PFSK-1 (cell line): Measurements from ENCODE around the gene AMBRA1.

Source experiments
- FOXP2 ChIP-seq: optimal IDR thresholded peaks from 2 replicates; pipeline ENCODE3; 2011; ENCODE audit warnings: borderline replicate concordance, control low read depth, inconsistent platforms; ENCODE audit not compliant: insufficient read depth; ENCODE audit errors: extremely low read length, extremely low read depth
- POLR2AphosphoS5 ChIP-seq: IDR thresholded peaks from 2 replicates; pipeline ENCODE4 v1.6.1; 2012; ENCODE audit warnings: low read depth, mild to moderate bottlenecking, control low read depth, low read length, moderate library complexity
- REST ChIP-seq, 2 experiments: IDR thresholded peaks; 2 replicates each; pipeline versions ENCODE4 v1.6.1 to v1.8.0; 2011 to 2012; ENCODE audit warnings: low read depth in 2 of 2, low read length in 2 of 2, control low read depth in 1 of 2, inconsistent platforms in 1 of 2, mild to moderate bottlenecking in 1 of 2, moderate library complexity in 1 of 2; ENCODE audit not compliant: insufficient read depth in 1 of 2
- SIN3A ChIP-seq: IDR thresholded peaks from 2 replicates; pipeline ENCODE4 v1.6.1; 2012; ENCODE audit warnings: mild to moderate bottlenecking, low read length, moderate library complexity, borderline replicate concordance; ENCODE audit not compliant: insufficient read depth
- TAF1 ChIP-seq: IDR thresholded peaks from 2 replicates; pipeline ENCODE4 v1.6.1; 2012; ENCODE audit warnings: low read length, control low read depth, borderline replicate concordance; ENCODE audit not compliant: insufficient read depth

The AMBRA1 gene

GRCh38 chr11:46514370-46514769, 79.5 kb downstream of the AMBRA1 start:
- TF ChIP-seq TAF1 (no peak), POLR2AphosphoS5 (no peak), REST (IDR thresholded peaks at IDR 0.05; ENCODE audit: insufficient read depth in 1 of 2, low read depth in 2 of 2, low read length in 2 of 2) (no peak), FOXP2 (no peak), SIN3A (no peak)

DNA sequence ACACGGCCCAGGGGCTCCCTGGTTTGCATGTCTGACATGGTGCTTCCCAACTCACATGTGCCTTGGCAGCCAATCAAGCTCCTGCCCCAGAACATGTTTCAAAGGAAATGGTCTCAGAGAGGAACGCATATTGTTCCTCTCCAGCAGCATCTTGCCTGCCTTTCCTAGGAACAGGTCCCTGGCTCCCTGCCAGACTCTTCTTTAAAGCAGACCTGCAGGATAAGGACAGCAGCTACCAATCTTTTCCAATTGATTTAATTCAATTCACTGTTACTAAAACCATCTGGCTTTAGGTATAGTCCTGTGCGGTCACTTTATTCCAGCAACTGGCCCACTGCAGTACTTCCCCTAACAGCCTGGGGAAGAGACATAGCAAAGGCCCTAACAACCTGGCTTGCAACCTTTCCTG, 79.9 kb downstream of the AMBRA1 start:
- TF ChIP-seq FOXP2 (no peak), TAF1 (no peak), POLR2AphosphoS5 (no peak), REST (IDR thresholded peaks at IDR 0.05; ENCODE audit: insufficient read depth in 1 of 2, low read depth in 2 of 2, low read length in 2 of 2) (no peak), SIN3A (no peak)

DNA sequence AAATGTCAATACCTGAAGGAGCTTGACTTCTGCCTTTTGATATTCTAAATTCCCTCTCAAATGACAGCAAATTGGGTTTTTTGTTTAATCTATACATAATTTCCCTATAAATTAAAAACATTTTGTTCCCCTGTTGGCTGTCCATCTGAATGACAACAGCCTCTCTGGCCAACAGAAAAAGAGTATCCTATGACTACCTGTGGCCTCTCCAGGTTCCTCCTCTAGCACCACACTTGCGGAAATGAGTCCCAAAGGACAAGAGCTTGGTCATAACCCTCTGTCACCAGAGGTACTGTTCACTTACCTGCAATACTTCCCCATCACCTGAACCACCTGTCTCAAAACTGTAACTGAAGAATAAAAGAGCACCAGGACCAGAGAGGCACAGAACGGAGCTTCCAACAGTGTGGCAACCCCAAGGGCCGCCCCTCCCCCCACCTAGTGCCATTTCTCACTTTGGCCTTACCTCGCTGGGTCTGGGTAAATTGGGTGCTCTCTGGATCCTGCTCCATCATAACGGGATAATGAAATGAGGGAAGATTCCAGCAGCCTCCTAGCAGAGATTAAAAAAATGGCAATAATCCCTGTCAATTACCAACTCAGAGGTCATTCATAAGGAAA, 81.5 kb downstream of the AMBRA1 start:
- no peak for TF ChIP-seq FOXP2
- TF ChIP-seq REST (IDR thresholded peaks at IDR 0.05; ENCODE audit: insufficient read depth in 1 of 2, low read depth in 2 of 2, low read length in 2 of 2): no peak
- no peak for TF ChIP-seq POLR2AphosphoS5
- TF ChIP-seq SIN3A: no peak
- no peak for TF ChIP-seq TAF1

DNA sequence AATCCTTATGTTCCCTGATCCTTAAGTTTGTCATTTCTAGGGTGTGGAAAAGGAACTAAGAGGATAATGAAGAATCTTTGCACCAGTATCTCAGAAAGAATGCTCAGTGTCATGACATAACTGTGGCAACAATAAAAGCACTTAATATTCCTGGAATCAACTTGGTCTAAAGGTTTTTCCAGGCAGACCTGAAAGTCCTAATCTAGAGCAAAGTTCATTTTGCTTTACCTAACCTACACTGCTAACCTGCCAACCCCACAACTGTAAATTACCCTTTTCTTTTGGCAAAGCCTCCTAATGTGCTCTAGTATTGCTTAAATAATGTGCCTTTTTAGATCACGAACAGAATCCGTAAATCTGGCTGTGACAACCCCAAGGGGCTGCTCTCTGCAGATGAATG, 82.5 kb downstream of the AMBRA1 start:
- TF ChIP-seq POLR2AphosphoS5: no peak
- no peak for TF ChIP-seq REST (IDR thresholded peaks at IDR 0.05; ENCODE audit: insufficient read depth in 1 of 2, low read depth in 2 of 2, low read length in 2 of 2)
- TF ChIP-seq FOXP2: no peak
- TF ChIP-seq TAF1: no peak
- TF ChIP-seq SIN3A: no peak

GRCh38 chr11:46508360-46508759, 85.5 kb downstream of the AMBRA1 start:
- TF ChIP-seq POLR2AphosphoS5: no peak
- TF ChIP-seq SIN3A: no peak
